Left cardiac atrium (tissue), 4 donors: ENCODE results near the gene TPK1. TPM values are rescaled to one million over a fixed set of nuclear protein-coding genes. Genes with fewer than 3 reads are reported as not detected.

Source experiments
- ATAC-seq, 2 donors: fragments of 200-7000 bp; cut with Tn5 transposase; one replicate each; pipeline ENCODE4 v1.9.1; 2020; ENCODE audit warnings: mild to moderate bottlenecking in 2 of 2, moderate library complexity in 2 of 2
- DNase-seq: peaks from one replicate; pipeline ENCODE4 v3.0.0-alpha.2; 2020
- intact Hi-C, 2 donors: fragments of 100-400 bp; cut with DNase I; formaldehyde crosslinking; loops; one replicate each; pipeline versions ENCODE4 v1.14.1 to v1.15.1; 2022 to 2023
- total RNA-seq, 2 donors: library from RNA; stranded (reverse); fragmentation: NEBNext Ultra II Directional; extraction: Animal tissue kit (Norgen Biotek cat#: 25700); gene quantifications; one replicate each; pipeline ENCODE4 v1.2.1, GENCODE V29; 2021
- donor health status: DM: no; HTN: yes; CAD: no.
- donor health status: DM: no; HTN: yes; CAD: no; lungs with severe emphysema.
- donor health status: DM: yes; HTN: yes; CAD: no.
- donor health status: Dilated cardiomyopathy.

Gene TPK1
- total RNA-seq, 2 donors from 2014 or later: 6.9 to 7.3 TPM

DNA sequence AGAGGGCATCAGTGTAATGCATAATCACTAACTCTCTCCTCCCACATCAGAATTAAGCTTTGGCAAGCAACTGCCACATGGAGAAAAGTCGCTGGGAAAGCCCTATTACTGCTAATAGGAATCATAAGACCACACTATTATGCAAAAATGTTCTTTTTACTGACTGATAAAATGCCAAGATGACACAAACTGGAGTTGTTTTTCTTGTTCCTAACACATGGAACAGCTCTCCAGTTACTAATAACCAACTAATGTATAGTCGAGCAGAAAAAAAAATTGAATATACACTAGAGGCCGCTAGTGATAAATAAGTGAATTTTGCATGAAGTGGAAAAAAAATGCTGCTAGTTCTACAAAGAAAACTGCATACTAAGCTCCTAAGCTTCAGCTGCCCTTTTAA lies 165.6 kb downstream of the TPK1 start:
- DNase-seq (no peak), ATAC-seq (no peak)
- intact Hi-C loops: no loop called here

GRCh38 chr7:144668503-144668902 lies 167.3 kb downstream of the TPK1 start:
- intact Hi-C loops: no loop called here
- DNase-seq (no peak), ATAC-seq (no peak)

GRCh38 chr7:144665689-144666381 lies 170.0 kb downstream of the TPK1 start:
- ATAC-seq: no peak
- DNase-seq: no peak
- intact Hi-C loops: no loop called here

- intact Hi-C loops: no loop called here
- ATAC-seq (no peak), DNase-seq (no peak)
Observed at GRCh38 chr7:144659211-144659610, 176.6 kb downstream of the TPK1 start.

DNA sequence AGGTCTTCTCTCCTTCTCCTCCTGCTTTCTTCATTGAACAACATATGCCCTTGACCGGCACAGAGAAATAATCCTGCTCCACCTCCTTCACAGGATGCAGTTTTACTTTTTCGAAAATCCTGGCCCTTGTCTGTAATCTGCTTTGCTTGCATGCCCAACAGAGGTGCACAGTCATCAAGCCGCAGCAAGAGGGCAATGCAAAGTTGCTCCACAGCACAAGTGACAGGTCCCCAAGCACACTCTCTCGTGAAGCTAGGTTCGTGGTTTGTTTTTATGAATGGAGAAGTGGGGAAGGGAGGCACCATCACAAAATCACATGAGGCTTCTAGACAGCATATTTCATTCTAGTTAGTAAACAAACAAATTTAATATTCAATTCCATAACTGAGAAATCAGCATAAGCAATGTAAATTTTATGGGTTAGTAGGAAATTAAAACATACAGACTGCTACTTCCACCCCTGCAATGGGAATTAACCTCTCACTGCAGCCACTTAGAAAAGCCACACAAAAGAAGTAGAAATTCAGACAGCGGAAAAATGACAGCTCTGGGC lies 178.8 kb downstream of the TPK1 start:
- intact Hi-C loops: no loop called here
- no peak for DNase-seq
- ATAC-seq: no peak

- intact Hi-C loops: no loop called here
- no peak for ATAC-seq
- no peak for DNase-seq
Observed at GRCh38 chr7:144653449-144653848, 182.4 kb downstream of the TPK1 start.

- intact Hi-C loops: no loop called here
- no peak for DNase-seq
Observed at GRCh38 chr7:144650439-144650838, 185.4 kb downstream of the TPK1 start.

DNA sequence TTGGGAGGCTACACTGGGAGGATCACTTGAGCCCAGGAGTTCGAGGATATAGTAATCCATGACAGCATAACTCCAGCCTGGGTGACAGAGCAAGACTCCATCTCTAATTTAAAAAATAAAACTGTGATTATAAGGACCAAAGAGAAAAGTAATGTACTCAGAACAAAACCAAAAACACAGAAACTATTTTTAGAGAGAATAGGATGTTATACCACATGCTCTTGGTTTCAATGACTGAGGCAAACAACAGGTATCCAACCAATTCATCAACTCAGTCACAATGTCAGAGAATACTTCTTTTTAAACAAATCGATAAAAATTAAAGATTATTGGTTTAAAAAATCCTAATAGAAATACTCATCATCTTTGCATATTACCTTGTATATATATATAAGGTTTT lies 186.7 kb downstream of the TPK1 start:
- DNase-seq (no peak), ATAC-seq (no peak)
- intact Hi-C loops: no loop called here

More at GRCh38 chr7:144650439-144650838, 185.4 kb downstream of the TPK1 start:
- no peak for ATAC-seq

DNA sequence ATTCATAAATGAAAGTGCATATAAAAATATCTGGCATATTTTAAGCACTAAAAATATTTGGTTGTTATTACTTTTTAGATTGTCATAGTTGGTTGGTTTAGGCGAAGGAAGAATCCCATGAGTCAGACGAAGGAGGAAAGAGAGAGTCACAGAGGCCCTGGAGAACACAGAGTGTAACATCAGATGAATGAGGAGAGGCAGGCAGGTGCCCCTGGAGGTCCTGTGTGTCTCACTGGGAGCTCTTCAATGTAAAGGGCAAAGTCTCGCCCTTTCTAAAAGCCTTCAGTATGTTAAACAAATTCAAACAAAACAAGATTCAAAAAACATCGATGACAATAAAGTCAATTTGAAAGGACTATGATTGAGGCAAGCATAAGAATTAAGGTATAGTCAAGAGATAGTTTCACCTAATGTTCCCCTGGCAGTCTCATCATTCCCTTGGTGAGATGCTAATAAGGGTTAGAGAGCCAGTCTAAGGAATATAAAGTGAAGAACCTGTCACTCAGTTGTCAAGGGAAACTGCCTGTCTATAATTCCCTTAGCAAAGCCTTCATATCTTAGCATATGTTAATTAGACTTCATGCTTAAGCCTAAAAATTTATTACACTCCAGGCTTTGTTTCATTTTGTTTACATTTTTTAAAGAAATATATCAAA lies 194.3 kb downstream of the TPK1 start:
- intact Hi-C loops: no loop called here
- DNase-seq: no peak
- ATAC-seq: no peak

DNA sequence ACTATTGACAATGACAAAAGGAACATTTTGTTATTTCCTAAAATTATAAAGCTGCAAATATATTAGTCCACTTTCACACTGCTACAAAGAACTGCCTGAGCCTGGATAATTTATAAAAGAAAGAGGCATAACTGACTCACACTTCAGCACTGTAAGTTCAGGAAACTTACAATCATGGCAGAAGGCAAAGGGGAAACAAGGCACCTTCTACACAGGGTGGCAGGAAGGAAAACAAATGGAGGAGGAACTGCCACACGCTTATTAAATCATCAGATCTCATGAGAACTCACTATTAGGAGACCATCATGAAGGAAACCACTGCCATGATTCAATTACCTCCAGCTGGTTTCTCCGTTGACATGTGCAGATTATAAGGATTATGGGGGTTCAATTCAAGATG lies 203.1 kb downstream of the TPK1 start:
- ATAC-seq (no peak), DNase-seq (no peak)
- intact Hi-C loops: no loop called here

DNA sequence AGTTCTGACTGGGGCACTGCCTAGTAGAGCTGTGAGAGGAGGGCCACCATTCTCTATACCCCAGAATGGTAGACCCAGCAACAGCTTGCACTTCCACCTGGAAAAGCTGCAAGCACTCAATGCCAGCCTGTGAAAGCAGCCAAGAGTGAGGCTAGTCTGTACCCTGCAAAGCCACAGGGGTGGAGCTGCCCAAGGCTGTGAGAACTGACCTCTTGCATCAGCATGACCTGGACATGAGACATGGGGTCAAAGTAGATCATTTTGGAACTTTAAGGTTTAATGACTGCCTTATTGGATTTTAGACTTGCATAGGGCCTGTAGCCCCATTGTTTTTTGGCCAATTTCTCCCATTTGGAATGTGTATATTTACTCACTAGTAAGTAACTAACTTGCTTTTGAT lies 206.3 kb downstream of the TPK1 start:
- intact Hi-C loops: no loop called here
- ATAC-seq (no peak), DNase-seq (no peak)

DNA sequence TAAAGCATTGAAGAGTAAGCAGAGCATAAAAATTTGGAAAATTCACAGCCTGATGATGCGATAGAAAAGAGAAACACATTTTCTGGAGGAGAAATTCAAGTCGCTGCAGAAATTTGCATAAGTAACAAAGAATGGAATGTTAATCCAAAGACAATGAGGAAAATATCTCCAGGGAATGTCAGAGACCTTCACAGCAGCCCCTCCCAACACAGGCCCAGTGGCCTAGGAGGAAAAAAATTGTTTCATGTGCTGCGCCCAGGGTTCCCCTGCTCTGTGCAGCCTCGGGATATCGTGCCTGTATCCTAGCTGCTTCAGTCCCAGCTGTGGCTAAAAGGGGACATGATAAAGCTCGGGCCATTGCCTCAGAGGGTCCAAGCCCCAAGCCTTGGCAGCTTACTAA lies 206.8 kb downstream of the TPK1 start:
- intact Hi-C loops: no loop called here
- ATAC-seq (no peak), DNase-seq (no peak)

DNA sequence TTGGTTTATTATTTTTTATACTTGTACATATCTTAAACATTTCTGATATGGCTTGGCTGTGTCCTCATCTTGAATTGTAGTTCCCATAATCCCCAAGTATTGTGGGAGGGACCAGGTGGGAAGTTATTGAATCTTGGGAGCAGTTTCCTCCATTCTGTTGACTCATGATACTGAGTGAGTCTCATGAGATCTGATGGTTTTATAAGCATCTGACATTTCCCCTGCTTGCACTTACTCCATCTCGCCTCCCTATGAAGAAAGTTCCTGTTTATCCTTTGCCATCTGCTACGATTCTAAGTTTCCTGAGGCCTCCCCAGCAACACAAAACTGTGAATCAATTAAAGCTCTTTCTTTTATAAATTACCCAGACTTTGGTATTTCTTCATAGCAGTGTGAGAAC lies 207.7 kb downstream of the TPK1 start:
- DNase-seq (no peak), ATAC-seq (no peak)
- intact Hi-C loops: no loop called here

GRCh38 chr7:144622745-144623144 lies 213.1 kb downstream of the TPK1 start:
- no peak for DNase-seq
- intact Hi-C loops: no loop called here
- ATAC-seq: no peak

DNA sequence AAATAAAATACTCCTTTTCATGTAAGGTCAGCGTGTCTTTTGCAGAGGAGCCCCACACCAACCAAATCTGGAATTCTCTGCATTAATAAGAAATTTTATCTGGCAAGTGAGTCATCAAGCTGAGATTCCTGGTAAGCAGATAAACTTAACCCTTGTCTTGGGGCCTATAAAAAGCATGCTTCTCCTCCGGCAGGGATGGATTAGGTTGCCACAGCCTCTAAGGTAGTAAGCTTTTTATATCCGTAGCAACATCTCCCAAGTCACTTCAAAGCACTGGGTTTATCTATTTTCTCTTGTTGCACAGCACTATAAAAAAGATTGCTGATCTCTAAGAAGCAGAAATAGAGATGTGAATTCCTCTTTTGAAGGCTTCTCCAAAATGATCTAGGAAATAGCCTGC lies 229.6 kb downstream of the TPK1 start:
- intact Hi-C loops: no loop called here
- ATAC-seq (no peak), DNase-seq (no peak)

DNA sequence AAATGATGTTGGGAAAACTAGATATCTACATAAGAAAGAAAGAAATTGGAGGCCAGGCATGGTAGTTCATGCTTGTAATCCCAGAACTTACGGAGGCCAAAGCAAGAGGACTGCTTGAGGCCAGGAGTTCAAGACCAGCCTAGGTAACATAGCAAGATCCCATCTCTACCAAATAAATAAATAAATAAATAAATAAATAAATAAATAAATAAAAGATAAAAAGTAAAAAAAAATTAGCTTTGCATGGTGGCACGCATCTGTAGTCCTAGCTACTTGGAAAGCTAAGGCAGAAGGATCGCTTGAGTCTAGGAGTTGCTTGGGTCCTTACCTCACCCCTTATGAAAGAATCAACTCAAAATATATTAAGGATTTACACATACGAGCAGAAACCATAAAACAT lies 238.9 kb downstream of the TPK1 start:
- intact Hi-C loops: no loop called here
- DNase-seq (no peak), ATAC-seq (no peak)

DNA sequence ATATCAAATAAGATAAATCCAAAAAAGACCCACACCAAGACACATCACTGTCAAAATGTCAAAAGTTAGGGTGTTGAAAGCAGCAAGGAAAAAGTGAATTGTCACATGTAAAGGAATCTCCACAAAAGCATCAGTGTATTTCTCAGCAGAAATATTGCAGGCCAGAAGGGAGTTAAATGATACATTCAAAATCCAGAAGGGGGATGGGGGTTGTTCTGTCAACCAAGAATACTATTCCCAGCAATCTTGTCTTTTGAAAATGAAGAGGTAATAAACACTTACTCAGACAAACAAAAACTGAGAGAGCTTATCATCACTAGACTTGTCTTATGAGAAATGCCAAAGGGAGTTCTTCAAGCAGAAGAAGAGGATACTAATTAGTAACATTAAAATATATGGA lies 241.3 kb downstream of the TPK1 start:
- ATAC-seq: no peak
- intact Hi-C loops: no loop called here
- DNase-seq: no peak

DNA sequence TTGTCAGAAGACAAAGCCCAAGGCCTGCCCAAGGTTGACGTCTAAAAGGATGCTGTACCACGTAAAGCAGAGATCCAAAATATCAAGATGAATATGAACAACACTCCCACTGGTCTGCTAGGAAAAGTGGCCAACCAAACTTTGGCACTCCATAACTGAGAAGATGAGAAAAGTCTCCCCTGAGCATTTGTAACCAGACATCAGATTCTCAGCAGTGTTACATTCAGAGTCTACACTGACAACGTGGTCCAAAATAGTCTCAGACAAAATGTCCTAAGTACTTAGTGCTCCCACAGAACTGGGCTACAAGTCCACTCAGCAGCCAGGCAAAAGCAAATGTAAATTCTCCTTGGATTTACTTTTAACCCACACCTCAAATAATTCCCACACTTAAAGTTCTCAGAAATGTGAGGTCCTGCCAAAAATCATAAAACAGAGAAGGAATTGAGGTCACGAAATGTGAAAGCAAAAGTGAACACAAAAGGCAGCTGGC lies 247.2 kb downstream of the TPK1 start:
- no peak for DNase-seq
- intact Hi-C loops: no loop called here
- peak in 1 of 2 donors; percentile 71 for ATAC-seq

GRCh38 chr7:144587701-144588100 lies 248.2 kb downstream of the TPK1 start:
- intact Hi-C loops: no loop called here
- DNase-seq: no peak
- ATAC-seq: no peak

- intact Hi-C loops: no loop called here
- no peak for DNase-seq
- ATAC-seq: no peak
Observed at GRCh38 chr7:144584726-144585125, 251.1 kb downstream of the TPK1 start.

- DNase-seq: no peak
- ATAC-seq: no peak
- intact Hi-C loops: no loop called here
Observed at GRCh38 chr7:144579687-144580086, 256.2 kb downstream of the TPK1 start.
